ENCODE measurements around the gene FAM149B1.

GRCh38 chr10:73281097-73281496 is 113.2 kb downstream of the FAM149B1 start:
- TF ChIP-seq CTCF (IDR thresholded peaks at IDR 0.05; ENCODE audit: low read length) (no peak), EZH2 (IDR thresholded peaks at IDR 0.05; ENCODE audit: borderline replicate concordance, low read length) (no peak)
